ENCODE data around the gene MARK2. TPM values are rescaled to one million over a fixed set of nuclear protein-coding genes. Genes with fewer than 3 reads are reported as not detected.

MARK2 gene
- total RNA-seq, 2 experiments from 2014 or later = 23.3 to 24.5 TPM

- ChIA-PET CTCF (interaction anchor here (1.0 kb wide), 2 partner anchors 26 to 45 kb away, joined by 3 read pairs; partner anchors contain the start of genes MARK2 and ZFTA), POLR2A (interaction anchor here (1.0 kb wide), 1 partner anchor 44 kb away, joined by 3 read pairs; the partner anchor contains the start of gene ZFTA)
- H3K27ac Mint-ChIP-seq = peak within 1 kb of the TSS; percentile 50
- peak within 1 kb of the TSS; percentile 78 for H3K4me3 Mint-ChIP-seq
- ATAC-seq = peak; percentile 93
- peaks cover 23% of the 10 kb centered on the region for H3K36me3 Mint-ChIP-seq (ENCODE audit: low read depth)
- peak; percentile 76 for DNase-seq
- TF ChIP-seq CTCF (IDR thresholded peaks at IDR 0.05) = no peak
- H3K27me3 Mint-ChIP-seq = no peaks in the 10 kb centered on the region
- peaks cover 24% of the 10 kb centered on the region for H3K4me1 Mint-ChIP-seq (ENCODE audit: low read depth)
- intact Hi-C loops (cut with micrococcal nuclease) = no loop called here
- H3K9me3 Mint-ChIP-seq = no peaks in the 10 kb centered on the region
Measured at GRCh38 chr11:63813035-63813562, 25.8 kb upstream of the MARK2 start, which contains the start of gene SPINDOC. SPINDOC (plus strand) TSS chr11:63813456; CDS start chr11:63813687, 231 bp downstream.

GRCh38 chr11:63813563-63814382 lies 25.1 kb upstream of the MARK2 start:
- Mint-ChIP-seq H3K36me3 (ENCODE audit: low read depth) (peaks cover 23% of the 10 kb centered on the region), H3K9me3 (no peaks in the 10 kb centered on the region), H3K27me3 (no peaks in the 10 kb centered on the region), H3K4me1 (ENCODE audit: low read depth) (peaks cover 24% of the 10 kb centered on the region), H3K27ac (peak overlapping the region; percentile 50), H3K4me3 (peak overlapping the region; percentile 78)
- ATAC-seq (peak; percentile 38), DNase-seq (peak; percentile 58)
- intact Hi-C loops (cut with micrococcal nuclease) = no loop called here
- no peak for TF ChIP-seq CTCF (IDR thresholded peaks at IDR 0.05)
- ChIA-PET POLR2A (interaction anchor here (0.6 to 1.0 kb wide), 2 partner anchors 45 to 161 kb away, joined by 3 read pairs; partner anchors contain the start of gene ZFTA), CTCF (interaction anchor here (1.1 kb wide), 1 partner anchor 9 kb away, joined by 3 read pairs; no protein-coding TSS in a partner anchor)

GRCh38 chr11:63814383-63814736 lies 24.6 kb upstream of the MARK2 start:
- ATAC-seq (no peak), DNase-seq (no peak)
- TF ChIP-seq CTCF (IDR thresholded peaks at IDR 0.05) = no peak
- H3K9me3 Mint-ChIP-seq = no peaks in the 10 kb centered on the region
- no peaks in the 10 kb centered on the region for H3K27me3 Mint-ChIP-seq
- CTCF ChIA-PET = interaction anchor here (1.1 kb wide), 1 partner anchor 10 kb away, joined by 3 read pairs; no protein-coding TSS in a partner anchor
- intact Hi-C loops (cut with micrococcal nuclease) = no loop called here
- no peak overlapping the region for H3K27ac Mint-ChIP-seq
- POLR2A ChIA-PET = interaction anchor here (0.6 to 1.0 kb wide), 2 partner anchors 45 to 160 kb away, joined by 3 read pairs; partner anchors contain the start of gene ZFTA
- peaks cover 24% of the 10 kb centered on the region for H3K4me1 Mint-ChIP-seq (ENCODE audit: low read depth)
- peak overlapping the region; percentile 78 for H3K4me3 Mint-ChIP-seq
- peaks cover 25% of the 10 kb centered on the region for H3K36me3 Mint-ChIP-seq (ENCODE audit: low read depth)

- DNase-seq = no peak
- H3K36me3 Mint-ChIP-seq (ENCODE audit: low read depth) = peaks cover 38% of the 10 kb centered on the region
- H3K4me3 Mint-ChIP-seq = no peak overlapping the region
- ChIA-PET CTCF (interaction anchor here (1.2 to 2.1 kb wide), 3 partner anchors 14 to 129 kb away, joined by 4 to 8 read pairs (median 4); no protein-coding TSS in a partner anchor), POLR2A (interaction anchor here (0.6 to 1.0 kb wide), 2 partner anchors 12 to 434 kb away, joined by 3 to 4 read pairs; no protein-coding TSS in a partner anchor)
- H3K9me3 Mint-ChIP-seq = no peaks in the 10 kb centered on the region
- H3K27ac Mint-ChIP-seq = no peak overlapping the region
- TF ChIP-seq CTCF (IDR thresholded peaks at IDR 0.05) = no peak
- H3K4me1 Mint-ChIP-seq (ENCODE audit: low read depth) = peaks cover 24% of the 10 kb centered on the region
- intact Hi-C loops (cut with micrococcal nuclease) = no loop called here
- no peaks in the 10 kb centered on the region for H3K27me3 Mint-ChIP-seq
- no peak for ATAC-seq
Measured at GRCh38 chr11:63816166-63816565, 22.7 kb upstream of the MARK2 start.
